Measurements from ENCODE around the gene C1orf52. TPM values are rescaled to one million over a fixed set of nuclear protein-coding genes. Genes with fewer than 3 reads are reported as not detected.

The C1orf52 gene
- total and polyA plus RNA-seq, 2 of the 13 experiments (the other 11 are each of a cell fraction or from before 2014, with no cell fraction given): 19.4 to 27.4 TPM

- TF ChIP-seq ZNF646 (CRISPR knock-in tag; IDR thresholded peaks at IDR 0.05) (no peak), ZBTB26 (CRISPR knock-in tag; IDR thresholded peaks at IDR 0.05; ENCODE audit: borderline replicate concordance) (0 out of 2 replicates have a peak, but pooled peaks have one; percentile 44), MIER3 (CRISPR knock-in tag; IDR thresholded peaks at IDR 0.05; ENCODE audit: borderline replicate concordance) (peak; percentile 43; the same call in 1 of the 2 replicates), ETV5 (CRISPR knock-in tag; IDR thresholded peaks at IDR 0.05; ENCODE audit: borderline replicate concordance) (peak; percentile 61; the same call in 1 of the 2 replicates), SMARCC2 (IDR thresholded peaks at IDR 0.05) (no peak), ZNF883 (CRISPR knock-in tag; IDR thresholded peaks at IDR 0.05; ENCODE audit: not compliant biosample characterization) (peak; percentile 44), ZNF839 (CRISPR knock-in tag; IDR thresholded peaks at IDR 0.05; ENCODE audit: borderline replicate concordance) (no peak), TMF1 (CRISPR knock-in tag; IDR thresholded peaks at IDR 0.05; ENCODE audit: low read depth) (no peak), HCFC1 (IDR thresholded peaks at IDR 0.05; ENCODE audit: low read depth, low read length) (peak; percentile 19; the same call in 1 of the 2 replicates), NR2F1 (CRISPR knock-in tag; IDR thresholded peaks at IDR 0.05) (no peak), ZSCAN20 (CRISPR knock-in tag; IDR thresholded peaks at IDR 0.05; ENCODE audit: borderline replicate concordance) (no peak), ZKSCAN5 (CRISPR knock-in tag; IDR thresholded peaks at IDR 0.05) (no peak), CBX1 (IDR thresholded peaks at IDR 0.05; ENCODE audit: low read depth) (no peak), ZNF143 (CRISPR knock-in tag; IDR thresholded peaks at IDR 0.05) (0 out of 2 replicates have a peak, but pooled peaks have one; percentile 29), PCBP2 (optimal IDR thresholded peaks at IDR 0.05; ENCODE audit: low read depth, low read length, poor library complexity, severe bottlenecking) (no peak), ZNF747 (CRISPR knock-in tag; IDR thresholded peaks at IDR 0.05; ENCODE audit: borderline replicate concordance) (no peak), ZNF687 (CRISPR knock-in tag; IDR thresholded peaks at IDR 0.05) (peak; percentile 80)
These were observed at the start of gene C1orf52 (continued) for GRCh38 chr1:85259118-85259911.

Data from HepG2 (cell line).